Tibial artery (tissue), 4 donors: ENCODE results near the gene WDR46.
A peak's percentile ranks its signal among the peaks of the same experiment; 100 is the strongest.

Experiments
- DNase-seq, 2 donors: peaks; one replicate each; pipeline ENCODE4 v3.0.0-alpha.2; 2019
- H3K27ac ChIP-seq, 2 donors: fragments of 200-600 bp; sonication (generic) in 1 of 2; 1 replicate in 1 of 2; 2 replicates in 1 of 2; pipeline ENCODE4 v1.5.1; 2018 to 2019; ENCODE audit warnings: mild to moderate bottlenecking in 1 of 2
- H3K27me3 ChIP-seq, 2 donors: fragments of 200-600 bp; sonication (generic) in 1 of 2; one replicate each; pipeline versions ENCODE4 v1.5.1 to v1.6.0; 2016 to 2019
- H3K36me3 ChIP-seq, 3 donors: fragments of 200-600 bp; sonication (generic) in 2 of 3; one replicate each; pipeline ENCODE4 v1.5.1; 2016 to 2019; ENCODE audit warnings: mild to moderate bottlenecking in 2 of 3
- H3K4me1 ChIP-seq, 4 donors: fragments of 200-600 bp; sonication (generic) in 2 of 4; 1 replicate in 3 of 4; 2 replicates in 1 of 4; pipeline ENCODE4 v1.5.1; 2016 to 2019
- H3K4me3 ChIP-seq, 2 donors: fragments of 200-600 bp; sonication (generic) in 1 of 2; 1 replicate in 1 of 2; 2 replicates in 1 of 2; pipeline ENCODE4 v1.5.1; 2018 to 2019; ENCODE audit warnings: mild to moderate bottlenecking in 2 of 2
- H3K9me3 ChIP-seq, 3 donors: fragments of 200-600 bp; sonication (generic) in 1 of 3; one replicate each; pipeline ENCODE4 v1.5.1; 2016 to 2019
- intact Hi-C: fragments of 100-400 bp; cut with DNase I; formaldehyde crosslinking; loops from one replicate; pipeline ENCODE4 v1.15.0; 2023; ENCODE audit warnings: low total_unique reads
- TF ChIP-seq, protein P1 (sequence below), 2 experiments: fragments of 200-600 bp in 1 of 2; fragments of 450-650 bp in 1 of 2; IDR thresholded peaks; one replicate each; pipeline ENCODE4 v1.5.1; 2017 to 2019; ENCODE audit warnings: antibody characterized with exemption in 2 of 2, mild to moderate bottlenecking in 1 of 2, moderate library complexity in 1 of 2

WDR46 gene

GRCh38 chr6:33316603-33317418 is 27.8 kb upstream of the WDR46 start:
- DNase-seq, result peak in 1 of 2 donors; percentile 71
- TF ChIP-seq, protein P1, sequence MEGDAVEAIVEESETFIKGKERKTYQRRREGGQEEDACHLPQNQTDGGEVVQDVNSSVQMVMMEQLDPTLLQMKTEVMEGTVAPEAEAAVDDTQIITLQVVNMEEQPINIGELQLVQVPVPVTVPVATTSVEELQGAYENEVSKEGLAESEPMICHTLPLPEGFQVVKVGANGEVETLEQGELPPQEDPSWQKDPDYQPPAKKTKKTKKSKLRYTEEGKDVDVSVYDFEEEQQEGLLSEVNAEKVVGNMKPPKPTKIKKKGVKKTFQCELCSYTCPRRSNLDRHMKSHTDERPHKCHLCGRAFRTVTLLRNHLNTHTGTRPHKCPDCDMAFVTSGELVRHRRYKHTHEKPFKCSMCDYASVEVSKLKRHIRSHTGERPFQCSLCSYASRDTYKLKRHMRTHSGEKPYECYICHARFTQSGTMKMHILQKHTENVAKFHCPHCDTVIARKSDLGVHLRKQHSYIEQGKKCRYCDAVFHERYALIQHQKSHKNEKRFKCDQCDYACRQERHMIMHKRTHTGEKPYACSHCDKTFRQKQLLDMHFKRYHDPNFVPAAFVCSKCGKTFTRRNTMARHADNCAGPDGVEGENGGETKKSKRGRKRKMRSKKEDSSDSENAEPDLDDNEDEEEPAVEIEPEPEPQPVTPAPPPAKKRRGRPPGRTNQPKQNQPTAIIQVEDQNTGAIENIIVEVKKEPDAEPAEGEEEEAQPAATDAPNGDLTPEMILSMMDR (IDR thresholded peaks at IDR 0.05), result no peak
- H3K27ac ChIP-seq, result peak overlapping the region; percentile 77 to 83
- peaks cover 14 to 40% (median 27%) of the 10 kb centered on the region in 3 donors for H3K36me3 ChIP-seq
- H3K4me1 ChIP-seq, result peaks cover 0 to 68% (median 62%) of the 10 kb centered on the region in 4 donors
- H3K27me3 ChIP-seq, result no peaks in the 10 kb centered on the region
- intact Hi-C loops, result loop anchor here (10.0 kb wide), 1 partner anchor 108 kb away; the partner anchor contains the start of gene SYNGAP1
- no peaks in the 10 kb centered on the region for H3K9me3 ChIP-seq
- peak overlapping the region; percentile 54 to 55 for H3K4me3 ChIP-seq

DNA sequence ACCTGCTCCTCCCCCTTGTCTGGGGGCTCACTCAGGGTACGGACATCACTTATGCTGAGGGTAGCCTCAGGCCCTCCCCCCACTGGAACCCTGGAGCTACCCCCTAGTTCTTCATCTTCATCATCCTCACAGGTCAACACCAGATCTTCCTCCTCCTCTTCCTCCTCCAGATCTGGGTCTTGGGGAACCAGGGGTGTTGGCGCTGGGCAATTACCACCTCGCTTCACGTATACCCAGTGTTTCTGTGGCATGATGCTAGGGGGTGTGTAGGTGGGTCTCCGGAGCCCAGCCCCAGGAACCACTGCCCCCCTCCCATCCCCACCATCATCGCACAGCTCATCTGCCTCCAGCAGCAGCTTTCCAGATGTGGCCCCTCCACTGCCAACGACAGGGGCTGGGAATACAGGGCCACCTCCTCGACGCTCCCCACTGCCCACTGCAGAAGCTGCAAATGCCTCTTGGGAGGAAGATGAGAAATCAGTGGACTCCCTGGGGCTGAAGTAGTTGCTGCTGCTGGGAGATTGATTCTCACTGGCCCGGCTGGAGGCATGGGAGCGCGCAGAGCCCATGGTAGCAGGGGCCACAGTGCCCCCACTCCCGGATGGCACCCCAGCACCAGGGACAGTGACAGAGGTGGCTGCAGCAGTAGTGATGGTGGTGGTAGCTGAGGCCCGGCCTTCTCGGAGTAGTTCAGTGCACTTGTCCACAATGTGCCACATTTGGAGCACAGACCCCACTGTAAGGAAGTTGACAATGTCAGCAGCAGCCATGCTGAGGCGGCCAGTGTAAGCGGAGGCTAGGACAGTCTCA is 27.0 kb upstream of the WDR46 start:
- DNase-seq, result no peak
- H3K4me1 ChIP-seq, result peaks cover 0 to 68% (median 58%) of the 10 kb centered on the region in 4 donors
- no peaks in the 10 kb centered on the region for H3K9me3 ChIP-seq
- TF ChIP-seq, protein P1 (IDR thresholded peaks at IDR 0.05), result no peak
- H3K27ac ChIP-seq, result peak overlapping the region; percentile 95
- intact Hi-C loops, result loop anchor here (10.0 kb wide), 1 partner anchor 109 kb away; the partner anchor contains the start of gene SYNGAP1
- peaks cover 14 to 37% (median 25%) of the 10 kb centered on the region in 3 donors for H3K36me3 ChIP-seq
- no peak overlapping the region for H3K4me3 ChIP-seq
- H3K27me3 ChIP-seq, result no peaks in the 10 kb centered on the region

DNA sequence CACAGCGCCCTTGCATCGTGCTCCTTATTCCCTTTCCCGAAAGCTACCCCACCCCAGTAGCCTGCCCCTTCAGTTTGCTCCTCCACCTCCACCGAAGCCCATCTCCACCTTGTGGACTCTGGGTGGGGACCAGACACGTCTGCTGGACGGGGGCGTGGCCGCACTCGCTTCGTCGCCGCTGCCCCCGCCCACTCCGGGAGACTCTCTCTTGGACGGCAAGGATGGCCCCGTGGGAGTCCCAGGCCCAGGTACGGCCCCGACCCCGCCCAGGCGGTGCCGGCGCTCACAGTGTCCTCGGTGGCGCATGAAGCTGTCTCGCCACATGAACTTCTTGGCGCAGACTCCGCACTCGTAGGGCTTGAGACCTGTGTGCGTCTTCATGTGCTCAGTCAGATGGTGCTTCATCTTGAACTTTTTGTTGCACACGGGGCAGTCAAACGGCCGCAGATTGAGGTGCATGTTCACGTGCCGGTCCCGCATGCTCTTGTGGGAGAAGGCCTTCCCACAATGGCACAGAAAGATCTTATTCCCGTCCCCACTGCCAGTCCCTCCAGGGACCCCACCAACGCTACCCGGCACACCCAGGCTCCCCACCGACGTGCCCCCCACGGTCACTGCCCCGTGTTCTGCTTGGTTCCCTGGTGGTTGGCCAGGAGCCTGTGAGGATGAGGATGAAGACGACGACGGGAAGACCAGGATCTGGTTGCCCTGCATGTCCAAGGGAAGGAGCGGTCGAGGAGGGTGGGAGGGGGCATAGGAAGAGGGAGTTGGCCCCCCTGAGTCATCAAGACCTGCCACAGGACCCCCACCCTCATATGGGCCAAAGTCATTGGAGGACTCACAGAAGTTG is 26.1 kb upstream of the WDR46 start:
- H3K4me3 ChIP-seq, result peak overlapping the region; percentile 83 to 94
- DNase-seq, result peak in 1 of 2 donors; percentile 80
- H3K36me3 ChIP-seq, result peaks cover 14 to 35% (median 17%) of the 10 kb centered on the region in 3 donors
- no peaks in the 10 kb centered on the region for H3K27me3 ChIP-seq
- TF ChIP-seq, protein P1 (IDR thresholded peaks at IDR 0.05), result no peak
- H3K27ac ChIP-seq, result peak overlapping the region; percentile 95
- intact Hi-C loops, result loop anchor here (10.0 kb wide), 1 partner anchor 110 kb away; the partner anchor contains the start of gene SYNGAP1
- H3K4me1 ChIP-seq, result peaks cover 0 to 64% (median 50%) of the 10 kb centered on the region in 4 donors
- no peaks in the 10 kb centered on the region for H3K9me3 ChIP-seq

DNA sequence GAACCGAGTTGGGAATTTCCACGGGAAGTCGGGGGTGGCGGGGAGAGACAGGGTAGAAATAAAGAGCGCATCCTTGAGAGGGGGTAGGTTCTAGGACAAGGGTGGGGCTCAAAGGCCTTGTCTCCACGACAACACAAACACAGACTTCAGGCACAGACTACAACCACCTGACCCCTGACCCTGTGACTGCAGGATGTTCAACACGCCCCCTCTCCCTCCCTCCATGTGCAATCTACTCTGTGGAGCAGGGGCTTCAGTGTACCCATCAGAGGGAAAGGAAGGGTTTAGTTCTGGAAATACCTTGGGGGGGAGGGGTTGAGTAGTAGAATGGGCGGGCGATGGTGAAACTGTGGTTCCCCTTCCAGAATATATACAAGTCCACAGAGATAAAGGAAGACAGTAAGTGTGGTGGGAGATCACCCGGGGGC is 25.5 kb upstream of the WDR46 start:
- no peaks in the 10 kb centered on the region for H3K27me3 ChIP-seq
- peaks cover 7 to 33% (median 10%) of the 10 kb centered on the region in 3 donors for H3K36me3 ChIP-seq
- intact Hi-C loops, result loop anchor here (10.0 kb wide), 1 partner anchor 110 kb away; the partner anchor contains the start of gene SYNGAP1
- peak overlapping the region; percentile 95 for H3K27ac ChIP-seq
- no peaks in the 10 kb centered on the region for H3K9me3 ChIP-seq
- H3K4me3 ChIP-seq, result peak overlapping the region; percentile 83 to 94
- TF ChIP-seq, protein P1 (IDR thresholded peaks at IDR 0.05), result no peak
- DNase-seq, result peak; percentile 81 to 82
- H3K4me1 ChIP-seq, result peaks cover 0 to 59% (median 44%) of the 10 kb centered on the region in 4 donors
